Measurements from ENCODE around the gene TMEM154. TPM values are rescaled to one million over a fixed set of nuclear protein-coding genes. Genes with fewer than 3 reads are reported as not detected.

TMEM154 gene
- total and polyA plus RNA-seq, 10 donors: 5.0 to 72.3 (median 27.4) TPM

GRCh38 chr4:152690706-152691651 lies 11.2 kb upstream of the TMEM154 start:
- intact Hi-C loops (cut with DNase I; ENCODE audit: low total_unique reads): no loop called here
- no peaks in the 10 kb centered on the region for H3K27me3 ChIP-seq (replicated peaks in 1 of 7)

GRCh38 chr4:152689615-152690501 lies 10.1 kb upstream of the TMEM154 start:
- Histone ChIP-seq H3K27ac (peak overlapping the region in 5 of 8 donors; percentile 5 to 68 (median 29)), H3K27me3 (replicated peaks in 1 of 7) (no peaks in the 10 kb centered on the region), H3K9me3 (no peaks in the 10 kb centered on the region), H3K36me3 (no peaks in the 10 kb centered on the region), H3K4me3 (no peak overlapping the region), H3K4me1 (peaks cover 0 to 36% (median 0%) of the 10 kb centered on the region in 6 donors)
- intact Hi-C loops (cut with DNase I; ENCODE audit: low total_unique reads): no loop called here
- TF ChIP-seq POLR2AphosphoS5 (IDR thresholded peaks at IDR 0.05) (no peak), CTCF (IDR thresholded peaks at IDR 0.05 in 8 of 11, conservative IDR thresholded peaks at IDR 0.05 in 3 of 11) (no peak), POLR2A (IDR thresholded peaks at IDR 0.05) (no peak)
- no peak for DNase-seq
- 61 to 79% (median 68%) methylated on average over 7 of the region's 7 CpGs for WGBS, 5 donors

More at GRCh38 chr4:152690706-152691651, 11.2 kb upstream of the TMEM154 start:
- Histone ChIP-seq H3K4me3 (no peak overlapping the region), H3K4me1 (peaks cover 0 to 33% (median 0%) of the 10 kb centered on the region in 6 donors), H3K36me3 (no peaks in the 10 kb centered on the region), H3K27ac (peak overlapping the region in 1 of 8 donors; percentile 68), H3K9me3 (no peaks in the 10 kb centered on the region)
- no peak for TF ChIP-seq POLR2AphosphoS5 (IDR thresholded peaks at IDR 0.05)
- no peak for TF ChIP-seq CTCF (IDR thresholded peaks at IDR 0.05 in 8 of 11, conservative IDR thresholded peaks at IDR 0.05 in 3 of 11)
- no peak for TF ChIP-seq POLR2A (IDR thresholded peaks at IDR 0.05)
- 83 to 89% (median 88%) methylated on average over 4 of the region's 4 CpGs for WGBS, 5 donors
- DNase-seq: no peak

GRCh38 chr4:152687974-152688599 lies 8.3 kb upstream of the TMEM154 start:
- no peak overlapping the region for H3K4me3 ChIP-seq
- intact Hi-C loops (cut with DNase I; ENCODE audit: low total_unique reads): no loop called here
- 59 to 85% (median 77%) methylated on average over 2 of the region's 2 CpGs for WGBS, 5 donors
- H3K4me1 ChIP-seq: peaks cover 0 to 54% (median 9%) of the 10 kb centered on the region in 6 donors
- no peak for DNase-seq
- no peaks in the 10 kb centered on the region for H3K9me3 ChIP-seq
- H3K27ac ChIP-seq: peak overlapping the region in 1 of 8 donors; percentile 11
- TF ChIP-seq POLR2A (IDR thresholded peaks at IDR 0.05) (no peak), CTCF (IDR thresholded peaks at IDR 0.05 in 8 of 11, conservative IDR thresholded peaks at IDR 0.05 in 3 of 11) (no peak), POLR2AphosphoS5 (IDR thresholded peaks at IDR 0.05) (no peak)
- H3K36me3 ChIP-seq: no peaks in the 10 kb centered on the region
- no peaks in the 10 kb centered on the region for H3K27me3 ChIP-seq (replicated peaks in 1 of 7)

All from spleen (tissue), 11 donors.